Dermis microvascular lymphatic vessel endothelial cell (primary cell): ENCODE results near the gene XRCC4. TPM values are rescaled to one million over a fixed set of nuclear protein-coding genes. Genes with fewer than 3 reads are reported as not detected.
A peak's percentile ranks its signal among the peaks of the same experiment; 100 is the strongest.
"Not testable (repeated sequence)": the region's sequence is repeated elsewhere in the genome, so short reads cannot be mapped to it uniquely, and the experiment has no call there.

Source experiments
- DNase-seq, 2 donors: peaks; one replicate each; pipeline versions ENCODE4 v3.0.0 to v3.0.0-alpha.2; 2010; ENCODE audit warnings: low read depth in 2 of 2
- total RNA-seq: library from RNA; depleted of rRNA; stranded (reverse); fragments of >200 nt; gene quantifications from 2 replicates; pipeline ENCODE4 v1.2.1, GENCODE V29; 2014

XRCC4 gene
- total RNA-seq, 1 donor from 2014 or later, result 4.5 TPM

GRCh38 chr5:83177803-83178202 is 100.5 kb downstream of the XRCC4 start:
- DNase-seq, result no peak

- no peak for DNase-seq
These were observed 102.6 kb downstream of the XRCC4 start for GRCh38 chr5:83179966-83180365.

- no peak for DNase-seq
These were observed 107.2 kb downstream of the XRCC4 start for GRCh38 chr5:83184534-83184933.

- DNase-seq, result no peak
These were observed 115.6 kb downstream of the XRCC4 start for GRCh38 chr5:83192947-83193346.

DNA sequence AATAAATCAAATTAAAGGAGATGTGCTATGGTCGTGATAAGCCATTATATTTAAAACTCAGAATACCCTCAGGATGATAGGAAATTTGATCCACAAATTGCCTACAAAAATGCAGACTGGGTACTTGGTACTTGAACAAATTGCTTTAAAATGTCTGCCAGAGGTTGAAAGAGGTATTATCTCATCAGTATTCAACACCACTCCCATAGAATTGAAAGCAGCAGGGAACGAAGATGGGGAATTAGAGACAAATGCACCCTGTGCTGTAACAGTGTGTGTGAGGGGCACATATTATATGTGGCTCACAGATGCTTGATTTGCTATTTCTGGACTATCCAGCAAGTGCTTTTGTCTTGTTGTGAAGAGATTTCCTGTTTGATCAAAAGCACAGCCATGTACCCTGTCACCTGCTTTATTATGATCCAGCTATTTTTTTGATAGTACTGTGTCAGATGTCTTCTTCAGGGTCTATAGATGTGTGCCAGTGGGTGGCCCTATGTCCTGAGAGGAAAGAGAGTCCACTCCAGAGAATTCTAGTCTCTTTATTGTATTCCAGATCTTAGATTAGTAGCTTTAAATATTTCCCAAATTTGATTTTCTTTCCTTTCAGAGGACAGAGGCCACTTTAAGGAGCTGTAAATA is 120.1 kb downstream of the XRCC4 start:
- DNase-seq, result no peak

DNA sequence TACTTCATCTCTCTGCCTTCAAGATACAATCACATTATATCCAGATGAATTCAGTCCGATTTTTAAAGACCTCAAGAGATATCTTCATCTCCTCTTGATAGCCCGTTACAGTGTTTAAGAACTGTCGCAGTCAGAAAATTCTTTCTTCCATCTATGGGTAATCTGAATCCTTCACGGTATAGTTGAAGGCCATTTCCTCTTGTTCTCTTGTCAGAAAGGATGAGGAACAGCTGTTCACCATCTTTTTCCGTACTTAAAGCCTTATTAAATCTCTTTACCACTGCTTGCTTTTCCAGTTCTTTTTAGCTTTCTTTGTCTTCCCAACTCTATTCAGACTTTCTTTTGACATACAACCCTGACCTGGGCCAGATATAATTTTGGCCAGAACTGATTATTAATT is 121.8 kb downstream of the XRCC4 start:
- no peak for DNase-seq

- no peak for DNase-seq
These were observed 127.3 kb downstream of the XRCC4 start for GRCh38 chr5:83204651-83205050.

DNA sequence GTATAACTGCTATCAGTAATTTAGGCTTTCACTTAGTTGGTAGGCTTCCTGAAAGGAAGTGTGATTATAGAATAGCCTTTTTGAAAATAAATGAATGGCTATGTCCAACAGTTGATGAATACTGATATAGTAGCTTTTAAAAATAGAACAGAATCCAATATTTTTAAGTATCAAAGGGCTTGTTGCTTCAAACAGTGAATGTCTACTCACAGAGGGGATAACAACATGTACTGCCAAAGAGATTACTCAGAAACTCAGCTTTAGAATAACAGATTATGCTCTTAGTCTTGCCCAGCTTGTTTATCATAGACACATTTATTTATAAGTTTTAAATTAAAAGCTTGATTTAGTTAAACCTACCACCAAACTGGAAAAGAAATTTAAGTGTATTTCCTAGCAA is 132.6 kb downstream of the XRCC4 start:
- peak in 1 of 2 donors; percentile 2 for DNase-seq

- no peak for DNase-seq
These were observed 141.7 kb downstream of the XRCC4 start for GRCh38 chr5:83219077-83219476.

GRCh38 chr5:83219495-83219894 is 142.1 kb downstream of the XRCC4 start:
- DNase-seq, result no peak

DNA sequence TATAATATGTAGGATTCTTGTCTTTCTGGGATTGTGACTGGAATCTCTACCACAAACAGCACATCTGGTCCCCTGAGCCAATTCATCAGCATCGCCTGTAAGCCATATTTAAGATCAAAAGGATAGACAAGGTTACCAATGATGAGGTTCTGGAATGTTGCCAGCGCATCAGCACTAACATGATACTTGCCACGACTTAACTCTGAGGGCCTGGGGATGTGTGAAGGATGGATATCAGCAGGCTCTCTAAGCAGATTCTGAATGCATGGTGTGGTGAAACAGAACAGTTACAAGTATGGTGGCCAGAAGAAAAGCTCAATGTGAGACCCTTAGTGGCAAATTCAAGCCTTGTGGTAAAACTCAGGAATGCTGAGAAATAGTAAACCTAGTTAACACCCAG is 143.0 kb downstream of the XRCC4 start:
- no peak for DNase-seq

GRCh38 chr5:83222906-83223305 is 145.6 kb downstream of the XRCC4 start:
- DNase-seq, result no peak

DNA sequence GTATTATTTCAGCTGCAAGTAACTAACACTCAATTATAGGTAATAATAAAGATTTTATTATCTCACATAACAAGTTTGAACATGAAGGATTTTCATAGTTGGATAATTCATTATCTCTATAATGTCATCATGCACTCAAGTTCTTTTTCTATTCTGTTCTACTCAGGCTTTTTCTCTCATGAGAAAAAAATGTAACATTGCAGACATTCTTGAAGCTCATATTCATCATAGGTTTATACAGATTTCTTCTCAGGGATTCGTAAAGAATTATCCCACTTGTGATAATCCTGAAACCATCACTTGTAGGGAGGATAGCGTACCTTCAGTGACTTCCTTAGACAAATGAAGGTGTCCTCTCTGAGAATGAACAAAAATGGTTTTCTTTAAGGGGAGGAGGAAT is 150.3 kb downstream of the XRCC4 start:
- no peak for DNase-seq

DNA sequence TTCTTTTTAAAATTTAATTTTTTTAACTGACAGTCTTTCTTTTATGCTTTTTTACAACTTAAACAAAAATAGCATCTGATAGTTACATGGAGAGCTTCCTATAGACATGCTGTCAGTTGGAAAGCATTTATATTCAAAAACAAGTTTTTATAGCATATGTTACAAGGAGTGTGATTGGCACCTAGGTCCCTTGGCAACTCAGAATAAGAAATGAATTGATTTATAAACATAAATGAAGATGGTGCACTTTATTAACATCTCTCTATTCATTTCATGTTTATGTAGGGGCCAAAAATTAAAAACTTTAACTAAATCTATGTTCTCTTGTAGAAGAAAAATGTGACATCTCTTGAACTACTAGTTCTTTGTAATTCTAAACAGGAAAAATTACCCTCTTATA is 153.2 kb downstream of the XRCC4 start:
- DNase-seq, result no peak

DNA sequence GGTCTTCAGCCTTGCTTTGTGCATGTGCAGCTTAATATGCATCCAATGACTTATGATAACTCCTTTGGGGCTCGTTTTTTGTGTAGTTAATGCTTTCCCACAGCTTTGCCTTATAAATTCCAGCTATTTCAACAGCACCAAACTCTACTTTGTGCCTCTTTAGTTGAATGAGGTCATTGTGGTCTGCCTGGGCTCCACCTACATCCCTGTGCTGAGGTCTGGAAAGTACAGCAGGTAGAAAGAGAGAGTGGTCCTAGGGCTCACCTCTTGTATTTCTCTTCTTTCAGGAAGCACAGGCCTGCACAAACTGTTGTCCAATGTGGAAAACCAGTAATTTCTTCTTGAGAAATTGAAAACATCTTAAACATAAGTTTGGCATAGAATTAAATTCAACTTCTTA is 167.2 kb downstream of the XRCC4 start:
- DNase-seq, result no peak

DNA sequence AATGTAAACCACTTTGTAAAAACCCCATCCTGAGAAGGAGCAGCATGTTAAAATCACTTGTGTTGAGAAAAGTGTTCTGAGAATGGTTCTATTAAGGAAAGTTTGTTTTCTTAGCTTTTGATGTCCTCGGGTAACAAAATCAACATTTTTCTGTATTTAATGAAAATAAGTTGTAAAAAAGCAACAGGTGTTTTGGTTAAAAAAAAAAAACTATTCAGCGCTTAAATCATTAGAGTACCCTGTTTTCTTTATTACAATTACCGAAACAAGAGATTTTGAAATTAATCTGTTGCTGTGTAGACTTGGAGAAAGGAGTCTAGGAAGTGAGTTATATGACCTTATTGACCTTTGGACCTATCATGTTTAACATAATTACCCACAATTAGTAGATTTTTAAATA is 167.7 kb downstream of the XRCC4 start:
- no peak for DNase-seq

- no peak for DNase-seq
These were observed 168.7 kb downstream of the XRCC4 start for GRCh38 chr5:83246071-83246470.

- DNase-seq, result no peak
These were observed 171.8 kb downstream of the XRCC4 start for GRCh38 chr5:83249156-83249555.

DNA sequence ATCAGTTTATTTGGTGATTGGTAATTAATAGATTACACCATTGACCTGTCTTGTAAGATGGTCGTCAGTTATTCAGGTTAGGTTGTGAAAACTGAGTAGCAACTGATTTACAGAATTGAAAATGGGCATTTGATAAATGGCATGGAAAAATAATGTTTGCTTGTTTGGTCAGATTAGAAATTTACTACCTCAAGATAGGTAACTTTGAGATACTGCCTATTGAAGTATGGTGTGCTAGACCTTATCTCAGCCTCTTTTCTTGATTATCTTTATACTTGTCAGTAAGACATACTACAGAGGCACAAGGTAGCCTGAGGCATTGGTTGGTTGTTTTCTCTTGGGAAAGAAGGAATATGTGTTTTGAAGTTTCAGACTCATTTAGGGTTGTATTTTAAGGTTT is 174.5 kb downstream of the XRCC4 start:
- no peak for DNase-seq

GRCh38 chr5:83253720-83254119 is 176.4 kb downstream of the XRCC4 start:
- no peak for DNase-seq

- DNase-seq, result no peak
These were observed 177.9 kb downstream of the XRCC4 start for GRCh38 chr5:83255268-83255667.

- DNase-seq, result no peak
These were observed 178.9 kb downstream of the XRCC4 start for GRCh38 chr5:83256091-83256780.

DNA sequence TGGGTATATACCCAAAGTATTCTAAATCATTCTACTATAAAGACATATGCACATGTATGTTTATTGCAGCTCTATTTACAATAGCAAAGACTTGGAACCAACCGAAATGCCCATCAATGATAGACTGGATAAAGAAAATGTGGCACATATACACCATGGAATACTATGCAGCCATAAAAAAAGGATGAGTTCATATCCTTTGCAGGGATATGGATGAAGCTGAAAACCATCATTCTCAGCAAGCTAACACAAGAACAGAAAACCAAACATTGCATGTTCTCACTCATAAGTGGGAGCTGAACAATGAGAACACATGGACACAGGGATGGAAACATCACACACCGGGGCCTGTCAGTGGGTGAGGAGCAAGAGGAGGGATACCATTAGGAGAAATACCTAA is 180.3 kb downstream of the XRCC4 start:
- DNase-seq, result not testable (repeated sequence)
